Left colon (tissue), 2 donors: Measurements from ENCODE around the gene AKR1C2. TPM values are rescaled to one million over a fixed set of nuclear protein-coding genes. Genes with fewer than 3 reads are reported as not detected.
"Not testable (repeated sequence)": the region's sequence is repeated elsewhere in the genome, so short reads cannot be mapped to it uniquely, and the experiment has no call there.

Experiments used
- ATAC-seq: fragments of 200-7000 bp; cut with Tn5 transposase; one replicate; pipeline ENCODE4 v1.9.1; 2020; ENCODE audit warnings: mild to moderate bottlenecking, moderate library complexity
- DNase-seq, 2 donors: peaks; one replicate each; pipeline ENCODE4 v3.0.0-alpha.2; 2020
- intact Hi-C, 2 donors: fragments of 100-400 bp; cut with DNase I in 1 of 2; cut with micrococcal nuclease in 1 of 2; formaldehyde crosslinking; loops; one replicate each; pipeline versions ENCODE4 v1.11.2 to v1.14.0; 2022; cut with DNase I, micrococcal nuclease
- total RNA-seq, 2 donors: library from RNA; stranded (reverse); fragmentation: NEBNext Ultra II Directional; extraction: Animal tissue kit (Norgen Biotek cat#: 25700); gene quantifications; one replicate each; pipeline ENCODE4 v1.2.1, GENCODE V29; 2021
- donor health status: DM: no; HTN: no; CAD: no.
- donor health status: DM: yes; HTN: yes; CAD: no.

Gene AKR1C2
- total RNA-seq, 2 donors from 2014 or later: 18.8 to 65.4 TPM

- ATAC-seq (no peak), DNase-seq (no peak)
- intact Hi-C loops: no loop called here
Measured at GRCh38 chr10:4944841-4945240, 58.8 kb downstream of the AKR1C2 start.

DNA sequence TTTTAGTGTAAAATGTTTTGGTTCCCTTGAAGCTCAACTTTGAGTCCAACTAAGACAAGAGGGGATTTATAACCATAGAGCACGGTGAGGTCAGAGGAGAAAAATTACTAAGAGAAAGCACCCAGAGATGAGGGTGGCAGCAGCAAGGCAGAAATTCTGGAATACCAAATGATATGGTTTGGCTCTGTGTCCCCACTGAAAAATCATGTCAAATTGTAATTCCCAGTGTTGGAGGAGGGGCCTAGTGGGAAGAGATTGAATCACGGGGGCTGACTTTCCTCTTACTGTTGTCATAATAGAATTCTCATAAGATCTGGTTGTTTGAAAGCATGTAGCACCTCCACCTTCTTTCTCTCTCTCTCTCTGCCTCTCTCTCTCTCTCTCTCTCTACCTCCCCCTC is 59.8 kb downstream of the AKR1C2 start:
- ATAC-seq (no peak), DNase-seq (no peak)
- intact Hi-C loops: no loop called here

DNA sequence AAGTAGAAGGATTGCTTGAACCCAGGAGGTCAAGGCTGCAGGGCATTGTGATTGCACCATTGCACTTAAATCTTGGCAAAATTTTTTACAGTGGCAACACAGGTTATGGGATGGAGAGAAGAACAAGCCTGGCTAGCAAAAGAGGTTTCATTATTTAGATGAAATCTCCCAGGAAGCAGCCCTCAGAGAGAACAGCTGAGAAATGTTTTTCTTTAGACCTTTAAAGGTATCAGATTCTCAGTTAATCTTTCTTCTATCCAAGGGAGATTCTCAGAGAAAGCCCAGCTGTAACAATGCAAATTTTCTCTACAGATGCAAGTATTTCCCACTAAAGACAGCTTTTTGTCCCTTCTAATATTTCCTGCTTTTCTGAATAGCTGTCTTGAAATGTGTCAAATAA is 60.2 kb downstream of the AKR1C2 start:
- DNase-seq, intact Hi-C loops, ATAC-seq: not testable (repeated sequence)

DNA sequence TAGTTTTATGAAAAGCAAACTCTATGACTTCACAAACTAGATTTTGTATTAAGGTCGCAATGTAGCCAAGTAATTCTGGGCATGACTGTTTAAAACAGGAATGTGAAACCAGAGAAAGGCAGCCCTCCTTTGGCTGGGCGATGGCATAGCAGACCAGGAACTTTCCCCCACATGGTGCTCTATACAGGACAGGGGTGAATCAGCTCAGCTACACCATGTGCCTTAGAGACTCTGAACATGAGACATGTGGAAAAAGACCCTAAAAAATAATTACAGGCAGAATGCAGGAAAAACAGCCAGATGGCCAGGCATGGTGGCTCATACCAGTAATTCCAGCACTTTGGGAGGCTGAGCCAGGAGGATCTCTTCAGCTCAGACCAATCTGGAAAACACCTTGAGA is 60.7 kb downstream of the AKR1C2 start:
- intact Hi-C loops, DNase-seq: not testable (repeated sequence)
- peak; percentile 61 for ATAC-seq

DNA sequence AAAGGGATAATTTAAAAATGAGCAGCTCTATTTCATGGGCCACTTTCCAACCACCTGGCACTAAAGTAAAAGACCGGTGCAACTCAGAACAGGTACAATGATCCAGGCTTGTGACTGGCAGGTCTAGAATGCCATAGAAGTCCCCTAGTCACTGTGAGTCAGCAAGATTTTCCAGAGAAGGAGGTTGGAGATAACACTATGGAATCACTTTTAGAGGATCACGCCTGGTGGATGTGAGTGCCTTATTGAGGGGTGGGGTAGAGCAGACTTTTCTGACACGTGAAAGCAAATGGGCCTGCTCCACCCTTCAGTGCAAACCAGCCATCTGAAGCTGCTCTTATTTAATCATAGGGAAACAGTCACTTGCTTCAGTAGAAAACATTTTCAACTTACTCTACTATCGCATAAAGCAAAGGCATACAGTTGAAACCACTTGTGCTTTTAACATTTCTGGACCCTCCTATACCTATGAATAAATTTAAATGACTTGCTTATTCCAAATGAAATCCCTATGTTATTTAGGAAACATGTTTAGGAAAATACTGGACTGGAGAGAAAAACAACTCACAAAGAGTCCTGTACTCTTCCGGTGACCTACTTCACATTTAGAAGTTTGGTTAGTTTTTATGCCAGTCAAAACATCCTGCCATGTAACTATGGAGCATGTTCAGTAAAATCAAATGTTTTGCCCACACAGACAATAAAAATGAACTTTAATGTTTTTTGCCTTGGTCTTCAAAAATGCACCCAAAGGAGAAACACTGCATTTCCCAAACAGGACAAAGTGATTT is 61.9 kb downstream of the AKR1C2 start:
- intact Hi-C loops: no loop called here
- ATAC-seq (peak; percentile 57), DNase-seq (no peak)

DNA sequence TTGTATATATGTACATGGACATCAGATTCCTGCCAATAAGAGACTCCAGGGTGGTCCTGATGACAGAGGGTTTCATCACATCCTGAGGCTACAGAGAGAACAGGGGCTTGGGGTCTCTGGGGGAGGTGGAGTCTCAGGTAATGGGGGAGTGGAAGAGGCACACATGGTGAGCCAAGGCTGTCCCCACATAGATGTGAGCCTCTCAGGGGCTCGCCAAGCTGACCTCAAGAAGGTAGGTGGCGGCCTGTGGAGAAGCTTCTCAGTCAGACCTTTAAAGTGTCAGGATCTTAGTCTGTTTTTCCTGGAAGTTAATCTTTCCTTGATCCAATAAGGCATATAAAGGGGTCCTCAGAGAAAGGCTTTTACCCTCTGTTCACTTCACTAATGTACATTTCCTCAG is 62.7 kb downstream of the AKR1C2 start:
- DNase-seq, intact Hi-C loops: not testable (repeated sequence)

GRCh38 chr10:4940073-4940428 is 63.6 kb downstream of the AKR1C2 start:
- intact Hi-C loops, ATAC-seq, DNase-seq: not testable (repeated sequence)

More for the DNA sequence above, 62.7 kb downstream of the AKR1C2 start:
- ATAC-seq: not testable (repeated sequence)

- DNase-seq: no peak
- no peak for ATAC-seq
- intact Hi-C loops: no loop called here
Measured at GRCh38 chr10:4939224-4940072, 64.2 kb downstream of the AKR1C2 start.

Other genes with a start within 250 kb of the AKR1C2 start
- 1 to 10 TPM; 4.8 to 5.7 TPM for gene AKR1E2, start 177.7 kb downstream of the AKR1C2 start, total RNA-seq
- gene AKR1C1, start 40.4 kb downstream of the AKR1C2 start, total RNA-seq: 10 to 100 TPM; 12.8 to 88.1 TPM
- gene AKR1C3, start 90.6 kb upstream of the AKR1C2 start, total RNA-seq: 100 to 1,000 TPM; 173 to 682 TPM
- not detected for gene AKR1C8, start 181.3 kb upstream of the AKR1C2 start, total RNA-seq
- gene AKR1C4, start 193.0 kb upstream of the AKR1C2 start, total RNA-seq: not detected